A673 (cell line): ENCODE measurements around the gene HSPB6. TPM values are rescaled to one million over a fixed set of nuclear protein-coding genes. Genes with fewer than 3 reads are reported as not detected.

ENCODE experiments used
- BruUV-seq: library from RNA; stranded (reverse); fragments of 400-500 nt; replicated peaks from 2 replicates; lab custom pipeline; 2021; lab: Mats Ljungman, UMichigan
- CTCF ChIA-PET: fragments of 300-600 bp; sonication (Branson Sonifier 250); formaldehyde crosslinking; loops from one replicate; lab custom pipeline; 2022; ENCODE audit warnings: antibody characterized with exemption; lab: Charles Lee
- POLR2A ChIA-PET: fragments of 300-600 bp; sonication (Branson Sonifier 250); formaldehyde crosslinking; loops from one replicate; lab custom pipeline; 2022; ENCODE audit warnings: antibody characterized with exemption; ENCODE audit not compliant: low non-redundant PET; lab: Charles Lee
- DNase-seq: peaks from one replicate; pipeline ENCODE4 v3.0.0-alpha.2; 2015; ENCODE audit warnings: low spot score
- H3K27ac ChIP-seq: fragments of 200-600 bp; sonication (generic); 2 replicates; pipeline ENCODE4 v1.5.1; 2016; ENCODE audit warnings: mixed run types, low read depth, mild to moderate bottlenecking, mixed read lengths, antibody characterized with exemption, low read length; ENCODE audit not compliant: poor library complexity, severe bottlenecking
- H3K27me3 ChIP-seq: fragments of 200-600 bp; sonication (generic); replicated peaks from 2 replicates; pipeline ENCODE4 v1.6.1; 2017; ENCODE audit warnings: mixed run types, low read depth, mild to moderate bottlenecking, mixed read lengths, antibody characterized with exemption, low read length; ENCODE audit not compliant: insufficient read depth, poor library complexity
- H3K36me3 ChIP-seq: fragments of 200-600 bp; sonication (generic); 2 replicates; pipeline ENCODE4 v1.6.1; 2016; ENCODE audit warnings: mixed run types, mild to moderate bottlenecking, mixed read lengths, antibody characterized with exemption, low read length; ENCODE audit not compliant: insufficient read depth, poor library complexity, severe bottlenecking
- H3K4me1 ChIP-seq: fragments of 200-600 bp; sonication (generic); 2 replicates; pipeline ENCODE4 v1.6.1; 2017; ENCODE audit warnings: mixed run types, mild to moderate bottlenecking, mixed read lengths, antibody characterized with exemption, low read length; ENCODE audit not compliant: insufficient read depth, poor library complexity, severe bottlenecking
- H3K4me3 ChIP-seq: fragments of 200-600 bp; sonication (generic); 2 replicates; pipeline ENCODE4 v1.5.1; 2016; ENCODE audit warnings: low read depth, mixed run types, mild to moderate bottlenecking, mixed read lengths, low read length; ENCODE audit not compliant: poor library complexity, severe bottlenecking
- H3K9me3 ChIP-seq: fragments of 200-600 bp; sonication (generic); 2 replicates; pipeline ENCODE4 v1.6.1; 2016; ENCODE audit warnings: mixed run types, low read depth, mild to moderate bottlenecking, mixed read lengths, antibody characterized with exemption, low read length; ENCODE audit not compliant: poor library complexity, severe bottlenecking
- CTCF ChIP-seq: fragments of 300-800, 200-600 bp; sonication (generic); conservative IDR thresholded peaks from 2 replicates; pipeline ENCODE4 v1.5.1; 2017; ENCODE audit warnings: low read depth, mild to moderate bottlenecking, antibody characterized with exemption, low read length, moderate library complexity, mixed read lengths
- EZH2 ChIP-seq: fragments of 200-600 bp; sonication (generic); IDR thresholded peaks from 2 replicates; pipeline ENCODE4 v1.6.1; 2017; ENCODE audit warnings: borderline replicate concordance, low read depth, mild to moderate bottlenecking, mixed read lengths, antibody characterized with exemption, low read length; ENCODE audit not compliant: poor library complexity, severe bottlenecking
- intact Hi-C: fragments of 100-400 bp; cut with micrococcal nuclease; formaldehyde crosslinking; loops from one replicate; pipeline ENCODE4 v1.10.0; 2022; ENCODE audit not compliant: unreplicated experiment
- total RNA-seq: library from RNA; stranded (reverse); gene quantifications from 2 replicates; pipeline ENCODE4 v1.2.3, GENCODE V29; 2021

HSPB6 gene
- total RNA-seq, 1 experiment from 2014 or later: not detected

GRCh38 chr19:35751839-35752745 lies 4.7 kb downstream of the HSPB6 start:
- H3K27ac ChIP-seq: no peak overlapping the region
- BruUV-seq: no TSS peak
- ChIA-PET CTCF (no interaction called here), POLR2A (no interaction called here)
- intact Hi-C loops: no loop called here
- H3K4me3 ChIP-seq: no peak overlapping the region
- H3K4me1 ChIP-seq: peaks cover 21% of the 10 kb centered on the region
- no peak for DNase-seq
- no peaks in the 10 kb centered on the region for H3K27me3 ChIP-seq
- H3K9me3 ChIP-seq: no peaks in the 10 kb centered on the region
- no peak for TF ChIP-seq EZH2
- no peak for TF ChIP-seq CTCF
- no peaks in the 10 kb centered on the region for H3K36me3 ChIP-seq

GRCh38 chr19:35750167-35750566 lies 6.7 kb downstream of the HSPB6 start:
- DNase-seq: no peak
- H3K27me3 ChIP-seq: no peaks in the 10 kb centered on the region
- intact Hi-C loops: no loop called here
- H3K9me3 ChIP-seq: no peaks in the 10 kb centered on the region
- ChIA-PET CTCF (no interaction called here), POLR2A (no interaction called here)
- H3K4me1 ChIP-seq: peaks cover 3% of the 10 kb centered on the region
- no TSS peak for BruUV-seq
- TF ChIP-seq CTCF (no peak), EZH2 (no peak)
- H3K36me3 ChIP-seq: no peaks in the 10 kb centered on the region
- no peak overlapping the region for H3K27ac ChIP-seq
- no peak overlapping the region for H3K4me3 ChIP-seq

- BruUV-seq: no TSS peak
- intact Hi-C loops: loop anchor here (10.0 kb wide), 1 partner anchor 186 kb away; the partner anchor contains the start of gene LRFN3
- Histone ChIP-seq H3K4me3 (peak within 1 kb of the TSS; percentile 83), H3K9me3 (no peaks in the 10 kb centered on the region), H3K4me1 (peaks cover 3% of the 10 kb centered on the region), H3K36me3 (no peaks in the 10 kb centered on the region), H3K27ac (peak within 1 kb of the TSS; percentile 53), H3K27me3 (no peaks in the 10 kb centered on the region)
- CTCF ChIA-PET: interaction anchor here (0.7 to 1.1 kb wide), 2 partner anchors 54 to 56 kb away, joined by 3 to 4 read pairs; no protein-coding TSS in a partner anchor
- TF ChIP-seq EZH2: no peak
- TF ChIP-seq CTCF: no peak
- peak; percentile 100 for DNase-seq
- POLR2A ChIA-PET: interaction anchor here (1.0 kb wide), 1 partner anchor 9 kb away, joined by 3 read pairs; no protein-coding TSS in a partner anchor
Observed at GRCh38 chr19:35748106-35749020, 8.5 kb downstream of the HSPB6 start, which contains the start of gene LIN37. Gene LIN37 (plus strand): TSS chr19:35748576. CDS start chr19:35748725, 149 bp downstream.
